Activated CD8-positive, alpha-beta memory T cell treated with anti-CD3 and anti-CD28 coated beads for 36 hours (primary cell): ENCODE measurements around the gene FBN1. TPM values are rescaled to one million over a fixed set of nuclear protein-coding genes. Genes with fewer than 3 reads are reported as not detected.

Source experiments
- CTCF ChIA-PET: fragments of 350-600 bp; sonication (Branson Sonifier 250); formaldehyde crosslinking; loops from one replicate; lab custom pipeline; 2021; ENCODE audit warnings: antibody characterized with exemption; lab: Charles Lee
- POLR2A ChIA-PET: fragments of 350-600 bp; sonication (Branson Sonifier 250); formaldehyde crosslinking; loops from one replicate; lab custom pipeline; 2021; ENCODE audit warnings: antibody characterized with exemption; lab: Charles Lee
- total RNA-seq, 2 experiments: library from RNA; stranded (reverse); gene quantifications; one replicate each; pipeline ENCODE4 v1.2.3, GENCODE V29; 2021

FBN1 gene
- total RNA-seq, 2 experiments from 2014 or later, result 0.13 to 0.40 TPM

DNA sequence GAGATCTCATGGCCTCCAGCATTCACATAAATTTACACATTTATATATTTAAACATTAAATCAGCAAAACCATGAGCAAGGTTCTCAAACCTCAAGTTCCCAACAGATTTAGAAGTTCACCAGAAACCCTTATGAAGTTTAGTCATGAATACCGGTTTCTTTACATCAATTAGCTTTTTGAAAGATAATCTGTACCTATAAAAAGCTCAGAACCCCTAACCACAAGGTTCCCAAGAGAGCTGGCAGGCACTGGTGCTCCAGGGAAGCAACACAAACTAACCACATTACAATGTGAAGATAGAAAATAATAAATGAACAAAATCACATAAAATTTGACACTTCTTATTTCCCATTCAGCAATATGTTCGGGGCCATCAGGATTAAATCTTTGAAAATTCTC lies 150.9 kb downstream of the FBN1 start:
- ChIA-PET CTCF (interaction anchor here (1.0 kb wide), 1 partner anchor 9 kb away, joined by 4 read pairs; no protein-coding TSS in a partner anchor), POLR2A (no interaction called here)

DNA sequence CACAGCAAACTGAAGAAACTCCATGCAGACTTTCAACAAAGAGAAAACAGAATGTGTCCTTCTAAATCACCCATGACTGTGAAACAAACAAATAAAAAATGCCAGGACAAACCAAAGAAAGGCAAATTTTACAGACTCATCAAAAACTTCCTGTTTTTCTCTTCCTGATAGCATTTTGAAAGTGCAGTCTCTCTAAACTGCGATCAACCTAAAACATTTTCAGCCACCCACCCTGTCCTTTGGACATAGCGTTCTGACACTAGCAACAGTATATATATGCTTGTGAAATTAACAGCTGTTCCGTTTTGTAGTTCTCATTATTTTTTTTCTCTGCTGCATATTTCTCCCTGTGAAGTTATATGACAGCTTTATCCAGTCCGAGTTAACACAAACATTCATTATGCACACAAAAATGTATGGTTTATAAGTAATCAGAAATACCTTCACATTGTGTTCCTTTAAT lies 151.7 kb downstream of the FBN1 start:
- CTCF ChIA-PET, result interaction anchor here (1.0 kb wide), 1 partner anchor 10 kb away, joined by 4 read pairs; no protein-coding TSS in a partner anchor
- POLR2A ChIA-PET, result no interaction called here

DNA sequence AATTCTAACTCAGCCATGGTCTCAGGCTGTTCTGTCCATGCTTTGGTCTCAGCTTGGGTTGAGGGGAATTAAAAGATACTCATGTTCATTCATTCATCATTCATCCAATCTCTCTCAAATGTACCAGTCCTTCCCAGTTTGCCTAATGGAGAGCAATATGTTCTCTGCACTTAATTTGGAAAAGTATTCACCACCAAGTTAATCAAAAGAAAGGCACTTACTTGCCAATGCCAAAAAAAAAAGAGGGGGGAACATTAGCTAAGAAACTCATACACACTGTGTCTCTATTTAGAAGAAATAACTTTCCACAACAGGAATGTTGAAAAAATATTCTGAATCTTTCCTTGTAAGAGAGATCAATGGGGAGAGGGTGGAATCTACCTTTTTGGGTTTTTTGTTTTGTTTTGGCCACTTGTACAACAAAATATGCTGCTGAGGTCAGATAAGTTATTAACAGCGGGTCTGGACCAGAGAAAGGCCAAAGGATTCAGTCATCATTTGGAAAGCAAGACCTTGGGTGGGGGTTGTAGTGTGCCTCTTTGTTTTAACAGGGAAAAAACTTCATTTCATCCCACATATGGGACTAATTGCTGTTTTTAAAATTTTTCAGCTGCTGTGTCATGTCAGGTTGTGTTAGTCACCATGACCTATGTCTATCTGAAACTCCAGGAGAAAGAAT lies 152.3 kb downstream of the FBN1 start:
- POLR2A ChIA-PET, result no interaction called here

DNA sequence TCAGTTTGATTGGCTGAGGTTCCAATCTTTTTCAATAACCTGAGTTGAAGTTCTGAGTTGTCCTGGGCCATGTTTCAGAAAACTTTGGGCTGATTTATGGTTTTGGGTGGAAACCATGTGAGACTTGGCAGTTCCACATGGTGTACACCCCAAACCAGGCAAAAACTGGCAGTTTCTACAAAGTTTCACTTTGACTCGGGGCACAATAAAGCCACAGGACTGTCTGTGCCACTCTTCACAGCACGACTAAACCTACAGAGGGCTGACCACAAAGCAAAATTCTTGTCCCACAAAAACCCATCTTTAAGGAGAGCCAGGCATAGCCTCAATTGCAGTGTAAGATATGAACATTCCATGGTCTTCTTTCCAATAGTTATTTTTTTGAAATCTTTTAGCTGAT lies 159.3 kb downstream of the FBN1 start:
- CTCF ChIA-PET, result no interaction called here
- POLR2A ChIA-PET, result no interaction called here

More for the DNA sequence above, 152.3 kb downstream of the FBN1 start:
- CTCF ChIA-PET, result no interaction called here

DNA sequence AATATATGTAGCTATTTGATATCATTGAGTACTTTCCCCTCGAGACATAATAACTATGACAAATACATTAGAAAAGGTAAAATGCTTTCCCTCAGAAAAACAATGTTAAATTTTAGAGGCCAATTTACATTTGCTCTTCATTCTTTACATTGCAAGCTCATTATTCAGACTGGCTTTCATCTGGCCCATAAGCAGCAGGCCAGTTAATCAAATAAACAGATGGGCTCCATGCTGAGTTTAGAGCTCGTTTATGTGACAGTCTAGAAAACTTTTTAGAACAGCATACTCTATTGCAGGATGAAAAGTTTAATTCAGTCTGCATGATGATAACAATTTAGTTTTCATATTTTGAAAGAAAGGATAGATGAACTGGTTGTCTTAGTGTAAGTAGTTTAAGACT lies 163.7 kb downstream of the FBN1 start:
- CTCF ChIA-PET, result no interaction called here

DNA sequence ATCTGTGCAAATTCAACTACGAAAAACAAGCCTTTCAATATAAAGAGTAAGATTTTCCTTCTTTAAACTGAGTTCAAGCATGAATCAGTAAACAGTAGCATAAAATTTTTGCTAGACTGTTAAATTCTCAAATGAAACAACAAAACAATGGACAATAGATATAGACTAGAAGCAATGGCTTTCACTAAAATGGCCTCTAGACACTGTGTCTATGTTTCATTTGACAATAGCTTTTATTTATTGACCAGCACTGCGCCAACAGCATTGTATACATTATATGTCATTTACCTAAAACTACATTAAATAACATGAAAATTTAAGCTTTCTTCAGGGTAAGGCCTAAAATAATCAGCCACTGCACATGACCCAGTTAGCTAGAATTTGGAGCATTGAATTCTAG lies 165.8 kb downstream of the FBN1 start:
- ChIA-PET POLR2A (no interaction called here), CTCF (no interaction called here)

More for the DNA sequence above, 163.7 kb downstream of the FBN1 start:
- POLR2A ChIA-PET, result no interaction called here

DNA sequence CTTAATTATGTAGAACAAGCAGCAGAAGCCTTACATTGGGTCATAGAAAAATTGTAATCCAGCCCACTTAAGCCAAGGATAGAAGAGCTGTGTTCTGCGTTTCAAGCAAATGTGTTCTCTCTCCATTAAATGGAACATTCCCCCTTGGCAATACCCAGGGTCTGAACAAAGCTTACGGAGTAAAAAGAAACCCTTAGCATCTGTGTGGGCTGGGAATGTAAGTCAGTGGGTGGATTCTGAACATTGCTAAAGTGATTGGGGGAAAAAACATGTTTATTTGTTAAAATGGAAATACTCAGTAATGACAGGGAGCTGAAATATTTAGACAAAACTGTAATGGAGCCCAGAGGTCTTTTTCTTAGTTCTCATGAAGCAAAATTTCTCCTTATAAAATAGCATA lies 166.9 kb downstream of the FBN1 start:
- ChIA-PET POLR2A (no interaction called here), CTCF (no interaction called here)

DNA sequence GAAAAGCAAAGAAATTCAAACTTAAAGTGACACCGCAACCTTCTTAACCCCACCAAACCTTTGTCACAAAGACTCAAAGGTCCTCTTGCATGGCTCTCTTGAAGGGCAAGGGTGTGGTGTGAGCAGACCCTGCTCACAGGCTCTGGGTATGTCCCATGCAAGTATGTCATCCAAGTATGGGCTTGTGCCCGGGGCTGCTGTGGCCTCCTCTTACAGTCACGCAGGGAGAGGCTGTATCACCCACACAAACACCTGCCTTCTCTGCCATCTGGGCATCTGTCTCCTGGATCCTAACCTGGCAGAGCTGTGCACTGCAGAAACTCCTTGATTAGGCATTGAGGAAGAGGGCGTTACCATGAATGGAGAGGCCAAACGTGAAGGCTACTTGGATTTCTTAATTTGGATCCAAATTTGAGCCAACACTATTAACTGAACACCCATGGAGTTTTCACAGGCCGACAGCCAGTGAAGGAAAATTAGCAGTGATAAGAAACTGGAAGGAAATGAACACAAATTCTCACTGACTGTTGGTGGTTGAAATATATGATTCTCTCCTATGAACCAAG lies 167.6 kb downstream of the FBN1 start:
- CTCF ChIA-PET, result no interaction called here
- POLR2A ChIA-PET, result no interaction called here

DNA sequence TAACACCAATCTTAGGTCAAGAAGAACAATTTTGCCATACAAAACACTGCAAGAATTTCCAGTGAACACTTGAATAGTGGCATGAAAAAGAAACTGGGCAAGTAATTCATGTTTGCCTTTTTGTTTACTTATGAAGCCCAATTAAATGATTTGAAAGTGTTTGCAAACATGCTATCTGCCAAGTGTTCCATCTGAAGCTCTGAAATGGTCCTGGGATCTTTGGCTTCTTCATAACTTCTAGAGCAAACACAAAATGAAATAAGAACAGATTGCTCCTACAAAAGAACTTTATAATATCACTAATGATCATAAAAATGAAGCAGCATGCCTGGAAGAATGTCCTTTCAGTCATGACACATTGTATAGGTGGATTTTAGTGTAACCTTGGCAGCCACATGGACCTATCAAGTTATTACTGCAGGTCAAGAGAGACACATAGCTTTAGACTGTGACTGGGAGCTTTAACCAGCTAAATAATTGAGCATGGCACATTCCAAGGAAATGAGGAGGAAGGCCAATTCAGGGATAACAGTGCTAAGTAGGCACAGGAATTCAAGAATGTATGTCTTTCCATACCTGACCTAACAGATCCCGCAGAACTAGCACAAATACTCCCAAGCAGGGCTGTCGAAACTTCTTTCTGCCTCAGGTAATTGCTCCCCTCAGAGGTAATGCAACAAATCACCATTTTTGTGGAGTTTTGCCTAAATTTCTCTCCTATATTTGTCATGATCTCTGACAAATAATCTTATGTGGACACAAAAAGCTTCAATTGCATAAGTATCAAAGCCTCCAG lies 169.7 kb downstream of the FBN1 start:
- CTCF ChIA-PET, result no interaction called here

DNA sequence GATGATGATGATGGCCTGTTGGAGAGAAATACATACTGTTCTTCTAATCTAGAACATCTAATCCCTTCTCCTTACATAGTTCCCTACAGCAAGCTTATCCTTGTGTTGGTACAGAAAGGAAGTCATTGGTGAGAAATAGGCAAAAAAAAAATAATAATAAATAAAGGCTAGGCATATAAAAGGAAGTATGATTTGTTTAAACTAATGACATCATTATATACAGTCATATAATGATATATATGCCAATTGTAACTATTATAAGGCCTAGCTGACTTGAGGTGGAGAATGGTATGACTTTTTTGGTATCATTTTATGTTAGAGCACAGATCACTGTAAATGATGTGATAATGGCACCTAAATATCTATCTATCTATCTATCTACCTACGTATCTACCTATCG lies 171.8 kb downstream of the FBN1 start:
- POLR2A ChIA-PET, result no interaction called here
- CTCF ChIA-PET, result no interaction called here

More for the DNA sequence above, 169.7 kb downstream of the FBN1 start:
- POLR2A ChIA-PET, result no interaction called here

DNA sequence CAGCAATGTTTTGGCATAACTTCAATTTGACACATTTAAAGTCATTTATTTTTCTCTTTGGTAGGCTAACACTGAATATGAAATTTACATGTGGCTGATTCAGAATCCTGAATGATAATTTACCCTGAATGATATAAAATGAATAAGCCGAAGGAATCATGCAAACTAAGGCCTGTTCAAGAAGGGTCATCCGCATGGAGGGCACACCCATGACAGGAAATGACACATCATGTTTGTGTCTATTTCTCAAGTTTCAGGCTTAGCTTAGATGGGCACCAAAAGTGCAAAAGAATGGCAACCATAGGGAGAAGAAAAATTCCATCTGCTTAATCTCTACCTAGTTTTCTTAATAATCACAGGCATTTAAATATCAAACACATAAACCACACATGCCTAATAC lies 172.8 kb downstream of the FBN1 start:
- POLR2A ChIA-PET, result no interaction called here
- CTCF ChIA-PET, result no interaction called here

DNA sequence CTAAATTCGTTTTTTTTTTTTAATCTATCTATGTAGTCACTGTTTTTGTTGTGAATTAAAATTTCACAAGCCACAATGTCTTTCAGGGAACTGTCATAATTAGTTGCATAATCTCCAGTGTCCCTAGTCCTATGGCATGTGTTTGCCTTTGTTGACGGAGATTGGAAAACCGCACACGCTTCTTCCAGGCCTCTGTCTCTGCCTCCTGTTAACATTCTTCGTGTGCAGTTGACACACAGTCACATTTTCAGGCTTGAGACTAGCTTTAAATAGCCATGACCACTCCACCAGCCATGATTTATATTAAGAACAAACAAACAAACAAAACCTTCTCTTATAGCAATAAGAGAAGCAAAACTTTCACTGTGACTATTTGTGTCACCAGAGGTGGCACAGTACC lies 174.4 kb downstream of the FBN1 start:
- ChIA-PET POLR2A (no interaction called here), CTCF (no interaction called here)

DNA sequence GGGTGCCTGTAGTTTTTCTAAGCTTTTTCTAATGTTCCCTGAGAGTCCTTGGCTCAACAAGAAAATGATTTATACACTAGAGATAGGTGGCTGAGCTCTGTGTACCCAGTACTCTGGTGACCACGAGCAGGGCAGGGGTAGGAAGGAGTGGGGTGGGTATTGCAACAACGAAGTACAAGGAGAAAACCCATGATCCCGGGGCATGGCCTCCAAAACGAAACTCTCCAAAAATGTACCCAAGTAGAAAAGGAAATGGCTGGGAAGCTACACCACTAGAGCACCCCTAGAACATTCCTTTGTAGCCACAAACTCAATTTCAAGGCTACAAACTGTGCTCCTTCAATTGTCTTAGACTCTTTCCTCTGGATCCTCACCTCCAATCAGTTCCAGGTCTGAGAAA lies 175.4 kb downstream of the FBN1 start:
- CTCF ChIA-PET, result no interaction called here
- POLR2A ChIA-PET, result no interaction called here

DNA sequence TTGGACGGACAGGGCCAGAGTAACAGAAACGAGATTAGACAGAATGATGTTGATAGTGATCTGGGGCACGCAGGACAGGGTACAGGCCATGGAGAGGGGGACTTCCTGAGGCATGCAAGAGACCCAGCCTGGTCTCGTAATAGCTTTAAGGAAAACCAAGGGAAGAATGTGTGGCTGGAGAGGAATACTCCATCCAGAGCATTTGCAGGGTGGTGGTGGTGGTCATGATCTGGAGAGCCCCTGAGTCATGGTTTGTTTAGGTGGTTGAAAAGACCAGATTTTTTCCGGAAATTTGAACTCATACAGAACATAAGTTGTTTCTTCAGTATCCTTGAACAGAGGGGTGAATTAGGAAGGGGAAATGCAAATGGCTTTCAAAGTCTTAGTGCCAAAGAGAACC lies 175.8 kb downstream of the FBN1 start:
- ChIA-PET POLR2A (no interaction called here), CTCF (no interaction called here)

DNA sequence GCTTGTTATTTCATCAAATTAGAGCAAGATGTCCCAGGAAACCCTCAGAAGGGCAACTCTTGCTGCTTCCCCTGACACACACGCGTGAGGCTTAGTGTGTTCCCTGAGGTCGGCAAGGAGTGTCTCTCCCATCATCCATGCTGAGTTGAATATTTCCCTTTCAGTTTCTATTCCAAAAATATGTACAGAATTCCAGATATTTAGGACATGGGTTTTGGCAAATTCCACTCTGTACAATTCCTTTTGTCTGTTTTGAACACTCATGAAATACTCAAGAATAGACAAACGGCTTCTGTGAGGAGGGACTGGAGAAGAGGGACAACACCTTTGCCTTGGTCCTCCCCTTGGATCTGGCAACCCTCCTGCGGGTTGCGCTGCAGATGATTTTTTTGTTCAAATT lies 176.2 kb downstream of the FBN1 start:
- CTCF ChIA-PET, result no interaction called here

DNA sequence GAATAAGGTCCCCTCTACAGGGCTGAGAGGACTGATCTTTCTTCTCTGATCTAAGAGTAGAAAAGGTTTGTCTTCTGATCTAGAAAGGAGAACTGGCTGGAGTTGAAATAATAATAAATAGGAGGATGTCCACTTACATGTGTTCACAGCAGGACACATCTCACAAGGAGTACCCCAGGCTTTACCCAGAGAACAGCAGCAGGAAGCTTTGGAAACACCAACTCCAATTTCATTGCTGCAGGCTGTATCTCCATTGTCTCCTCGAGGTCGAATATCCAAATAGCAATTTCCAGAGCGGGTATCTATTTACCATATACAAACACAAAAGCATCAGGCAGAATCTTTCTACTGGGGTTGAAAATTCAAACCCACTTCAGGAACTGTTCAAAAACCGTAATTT lies 177.7 kb downstream of the FBN1 start:
- ChIA-PET POLR2A (no interaction called here), CTCF (no interaction called here)

More for the DNA sequence above, 176.2 kb downstream of the FBN1 start:
- POLR2A ChIA-PET, result no interaction called here

DNA sequence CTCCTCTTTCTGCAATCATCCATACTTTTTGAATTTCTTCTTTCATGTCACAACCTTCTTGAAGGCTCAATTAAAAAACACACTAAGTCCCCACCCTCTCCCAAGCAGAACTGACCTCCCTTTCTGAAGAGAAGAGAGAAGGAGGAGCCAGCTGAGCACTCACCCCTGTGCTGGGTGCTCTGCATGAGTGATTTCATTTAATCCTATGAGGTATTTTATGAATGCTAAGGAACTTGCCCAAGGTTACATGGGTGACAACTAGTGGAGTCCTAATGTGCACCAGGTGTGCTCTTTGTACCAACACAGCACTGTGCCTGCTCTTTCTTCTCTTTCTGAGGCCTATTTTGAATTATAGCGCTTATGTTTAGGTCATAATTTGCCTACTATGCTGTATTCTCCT lies 178.7 kb downstream of the FBN1 start:
- ChIA-PET CTCF (no interaction called here), POLR2A (no interaction called here)

DNA sequence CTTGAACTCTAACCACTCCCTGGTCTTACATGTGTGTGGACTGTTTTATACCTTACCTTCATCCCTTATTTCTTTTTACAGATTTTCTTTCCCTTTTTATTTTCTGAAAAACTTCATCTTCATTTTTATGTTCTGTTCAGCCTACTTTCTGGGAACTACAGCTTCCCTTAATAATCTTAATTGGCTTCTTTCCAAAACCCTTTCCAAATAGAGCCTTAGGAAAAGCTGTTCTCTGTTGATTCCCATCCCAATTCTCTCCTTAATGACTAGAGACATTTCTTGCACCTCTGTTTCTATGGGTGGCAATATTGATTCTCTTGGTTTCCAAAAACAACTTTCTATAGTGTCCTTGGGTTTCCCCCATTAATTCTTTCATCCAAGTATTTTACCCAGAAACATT lies 179.4 kb downstream of the FBN1 start:
- ChIA-PET POLR2A (no interaction called here), CTCF (no interaction called here)

DNA sequence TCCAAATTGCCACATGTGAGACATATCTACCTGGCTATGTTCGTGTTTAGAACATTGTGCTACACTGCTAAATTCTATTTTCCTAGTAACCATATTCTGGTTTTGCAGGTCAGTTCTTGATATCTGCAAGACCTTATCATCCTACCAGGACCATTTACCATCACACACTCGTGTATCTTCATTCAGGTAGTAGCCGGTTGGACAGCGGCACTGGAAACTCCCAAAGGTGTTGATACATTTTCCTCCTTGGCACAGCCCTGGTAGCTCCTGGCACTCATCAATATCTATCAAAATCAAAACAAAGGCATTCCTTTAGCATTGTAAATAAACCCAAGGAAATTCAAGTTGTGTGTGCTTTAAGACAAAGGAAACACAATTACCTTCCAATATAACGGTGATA lies 180.1 kb downstream of the FBN1 start:
- ChIA-PET POLR2A (no interaction called here), CTCF (no interaction called here)

DNA sequence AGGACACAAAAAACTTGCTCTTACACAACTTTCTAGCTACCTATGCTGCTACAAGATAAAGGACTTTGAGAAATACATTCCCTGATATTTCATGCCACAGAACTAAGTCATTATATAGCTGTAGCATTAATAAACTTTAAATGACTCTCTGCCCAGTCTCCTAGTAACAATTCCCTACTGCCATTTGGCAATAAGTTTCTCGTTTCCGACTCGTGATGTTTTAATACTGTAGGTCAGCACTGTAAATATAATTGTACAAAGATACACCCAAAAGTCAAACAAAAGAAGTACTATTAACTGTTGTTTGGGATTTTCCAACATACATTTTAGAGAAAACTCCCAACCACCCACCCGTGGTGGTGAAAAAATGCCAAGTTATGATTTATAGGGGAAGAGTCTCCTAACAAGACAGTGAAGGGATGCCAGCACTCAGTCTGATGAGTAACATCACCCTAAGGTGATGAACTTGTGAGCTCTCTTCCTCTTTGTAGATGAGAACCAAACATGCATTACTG lies 182.1 kb downstream of the FBN1 start:
- ChIA-PET POLR2A (no interaction called here), CTCF (no interaction called here)
